Osteocyte (in vitro differentiated cells): ENCODE data around the gene MYO5B. TPM values are rescaled to one million over a fixed set of nuclear protein-coding genes. Genes with fewer than 3 reads are reported as not detected.

Experiments
- DNase-seq: peaks from one replicate; pipeline ENCODE4 v3.0.0; 2021; ENCODE audit warnings: mixed read lengths; ENCODE audit not compliant: unreplicated experiment; ENCODE audit errors: extremely low spot score
- H3K27ac Mint-ChIP-seq: one replicate; pipeline ENCODE4 v1.8.0; 2021; ENCODE audit warnings: mild to moderate bottlenecking, mixed read lengths; ENCODE audit not compliant: unreplicated experiment
- H3K27me3 Mint-ChIP-seq: one replicate; pipeline ENCODE4 v1.8.0; 2021; ENCODE audit warnings: mixed read lengths; ENCODE audit not compliant: unreplicated experiment
- H3K36me3 Mint-ChIP-seq: one replicate; pipeline ENCODE4 v1.8.0; 2021; ENCODE audit warnings: mixed read lengths; ENCODE audit not compliant: unreplicated experiment
- H3K4me1 Mint-ChIP-seq: one replicate; pipeline ENCODE4 v1.8.0; 2021; ENCODE audit warnings: mixed read lengths; ENCODE audit not compliant: unreplicated experiment
- H3K4me3 Mint-ChIP-seq: one replicate; pipeline ENCODE4 v1.8.0; 2021; ENCODE audit warnings: mild to moderate bottlenecking, moderate library complexity, mixed read lengths; ENCODE audit not compliant: unreplicated experiment
- H3K9me3 Mint-ChIP-seq: one replicate; pipeline ENCODE4 v1.8.0; 2021; ENCODE audit warnings: mixed read lengths; ENCODE audit not compliant: unreplicated experiment
- CTCF ChIP-seq: fragments of 200-600 bp; sonication (generic); IDR thresholded peaks from 2 replicates; pipeline ENCODE4 v1.5.0; 2021; ENCODE audit warnings: antibody characterized with exemption, mild to moderate bottlenecking, moderate library complexity
- total RNA-seq: library from RNA; stranded (reverse); gene quantifications from 2 replicates; pipeline ENCODE4 v1.2.1, GENCODE V29; 2021

Gene MYO5B
- total RNA-seq, 1 donor from 2014 or later = not detected

- H3K9me3 Mint-ChIP-seq = no peaks in the 10 kb centered on the region
- no peak for DNase-seq
These were observed 185.1 kb downstream of the MYO5B start for GRCh38 chr18:50009773-50010335.

GRCh38 chr18:50008306-50008705, 186.6 kb downstream of the MYO5B start:
- H3K27ac Mint-ChIP-seq = no peak overlapping the region
- peaks cover 25% of the 10 kb centered on the region for H3K4me1 Mint-ChIP-seq

More at GRCh38 chr18:50009773-50010335, 185.1 kb downstream of the MYO5B start:
- peaks cover 20% of the 10 kb centered on the region for H3K27me3 Mint-ChIP-seq
- TF ChIP-seq CTCF = peak; percentile 46
- H3K27ac Mint-ChIP-seq = no peak overlapping the region
- H3K4me1 Mint-ChIP-seq = peaks cover 26% of the 10 kb centered on the region
- H3K4me3 Mint-ChIP-seq = no peak overlapping the region
- no peaks in the 10 kb centered on the region for H3K36me3 Mint-ChIP-seq

GRCh38 chr18:50006470-50007046, 188.4 kb downstream of the MYO5B start:
- peak; percentile 60 for DNase-seq
- Mint-ChIP-seq H3K27ac (no peak overlapping the region), H3K4me3 (no peak overlapping the region), H3K27me3 (peaks cover 28% of the 10 kb centered on the region), H3K4me1 (peaks cover 11% of the 10 kb centered on the region), H3K9me3 (no peaks in the 10 kb centered on the region), H3K36me3 (no peaks in the 10 kb centered on the region)
- TF ChIP-seq CTCF = no peak

More at GRCh38 chr18:50008306-50008705, 186.6 kb downstream of the MYO5B start:
- H3K9me3 Mint-ChIP-seq = no peaks in the 10 kb centered on the region
- DNase-seq = no peak
- H3K27me3 Mint-ChIP-seq = peaks cover 27% of the 10 kb centered on the region
- no peaks in the 10 kb centered on the region for H3K36me3 Mint-ChIP-seq
- no peak overlapping the region for H3K4me3 Mint-ChIP-seq
- TF ChIP-seq CTCF = no peak

- no peak for TF ChIP-seq CTCF
- no peak overlapping the region for H3K4me3 Mint-ChIP-seq
- H3K4me1 Mint-ChIP-seq = no peaks in the 10 kb centered on the region
- no peaks in the 10 kb centered on the region for H3K9me3 Mint-ChIP-seq
- H3K27me3 Mint-ChIP-seq = peaks cover 28% of the 10 kb centered on the region
- DNase-seq = no peak
- H3K36me3 Mint-ChIP-seq = no peaks in the 10 kb centered on the region
- H3K27ac Mint-ChIP-seq = no peak overlapping the region
These were observed 190.9 kb downstream of the MYO5B start for GRCh38 chr18:50004013-50004412.

GRCh38 chr18:50002781-50003180, 192.2 kb downstream of the MYO5B start:
- H3K27ac Mint-ChIP-seq = no peak overlapping the region
- no peak for DNase-seq

More at GRCh38 chr18:50002781-50003180, 192.2 kb downstream of the MYO5B start:
- Mint-ChIP-seq H3K36me3 (no peaks in the 10 kb centered on the region), H3K4me1 (no peaks in the 10 kb centered on the region), H3K4me3 (no peak overlapping the region), H3K27me3 (peaks cover 28% of the 10 kb centered on the region), H3K9me3 (no peaks in the 10 kb centered on the region)
- no peak for TF ChIP-seq CTCF
